HepG2 (cell line): ENCODE measurements around the gene ZFYVE27. TPM values are rescaled to one million over a fixed set of nuclear protein-coding genes. Genes with fewer than 3 reads are reported as not detected.

ENCODE experiments used
- CERS6 ChIP-seq: sonication (generic); formaldehyde crosslinking; IDR thresholded peaks from 2 replicates; pipeline ENCODE4 v1.5.0; 2020; ENCODE audit warnings: missing genetic modification reagents
- KLF6 ChIP-seq: IDR thresholded peaks from 2 replicates; pipeline ENCODE4 v1.8.0; 2016; ENCODE audit warnings: missing biosample characterization, missing genetic modification reagents
- SP1 ChIP-seq, 2 experiments: fragments of 450-650 bp in 1 of 2; sonication (generic) in 1 of 2; formaldehyde crosslinking in 1 of 2; IDR thresholded peaks; 2 replicates each; pipeline versions ENCODE4 v1.4.0 to v1.6.1; 2016 to 2020; ENCODE audit warnings: missing genetic modification reagents in 1 of 2
- TEF ChIP-seq: sonication (generic); formaldehyde crosslinking; IDR thresholded peaks from 2 replicates; pipeline ENCODE4 v1.5.0; 2020; ENCODE audit warnings: missing genetic modification reagents
- TFE3 ChIP-seq: IDR thresholded peaks from 2 replicates; pipeline ENCODE4 v1.6.1; 2016
- XRCC5 ChIP-seq: fragments of 200-400 bp; formaldehyde crosslinking; optimal IDR thresholded peaks from 2 replicates; pipeline ENCODE3; 2017; ENCODE audit warnings: mild to moderate bottlenecking, low read length
- ZNF276 ChIP-seq: sonication (generic); formaldehyde crosslinking; IDR thresholded peaks from 2 replicates; pipeline ENCODE4 v1.4.0; 2020; ENCODE audit warnings: mild to moderate bottlenecking, low read depth, missing genetic modification reagents
- ZNF768 ChIP-seq: sonication (generic); formaldehyde crosslinking; IDR thresholded peaks from 2 replicates; pipeline ENCODE4 v1.4.0; 2020; ENCODE audit warnings: missing genetic modification reagents
- polyA plus RNA-seq, 8 experiments: library from polyadenylated mRNA; depleted of rRNA in 3 of 8; stranded (reverse) in 7 of 8; unstranded in 1 of 8; fragments of >200 nt; fragmentation: Illumina TruSeq in 4 of 8; extraction: Trizol in 4 of 8; gene quantifications; 2 replicates each; pipeline versions ENCODE4 v1.2.1 to v1.2.3, GENCODE V29; 2011 to 2016; ENCODE audit warnings: low read depth in 4 of 8, missing spikeins in 1 of 8, mixed read lengths in 1 of 8; ENCODE audit not compliant: insufficient read depth in 1 of 8
- total RNA-seq, 5 experiments: library from RNA; depleted of rRNA; stranded (reverse); fragments of >200 nt; fragmentation: Illumina TruSeq; extraction: Trizol; gene quantifications; 2 replicates each; pipeline ENCODE4 v1.2.3, GENCODE V29; 2016; ENCODE audit warnings: low read depth in 1 of 5
- TF ChIP-seq, protein P1 (sequence below): sonication (generic); formaldehyde crosslinking; IDR thresholded peaks from 2 replicates; pipeline ENCODE4 v1.9.0; 2022; ENCODE audit warnings: missing genetic modification reagents, mild to moderate bottlenecking, borderline replicate concordance
- TF ChIP-seq, protein P2 (sequence below): sonication (generic); formaldehyde crosslinking; IDR thresholded peaks from 2 replicates; pipeline ENCODE4 v1.5.0; 2020; ENCODE audit warnings: missing genetic modification reagents
- TF ChIP-seq, protein P3 (sequence below): sonication (generic); formaldehyde crosslinking; IDR thresholded peaks from 2 replicates; pipeline ENCODE4 v1.5.1; 2020; ENCODE audit warnings: mild to moderate bottlenecking, missing genetic modification reagents, moderate library complexity

Gene ZFYVE27
- total and polyA plus RNA-seq, 2 of the 13 experiments (the other 11 are each of a cell fraction or from before 2014, with no cell fraction given), result 19.7 to 20.5 TPM

- TF ChIP-seq ZNF768 (CRISPR knock-in tag) (peak; percentile 25; the same call in 1 of the 2 replicates), ZNF276 (CRISPR knock-in tag) (no peak), TEF (CRISPR knock-in tag) (no peak), XRCC5 (peak; percentile 81), CERS6 (CRISPR knock-in tag) (no peak), KLF6 (no peak), TFE3 (no peak), SP1 (IDR thresholded peaks at IDR 0.05) (no peak), SP1 (CRISPR knock-in tag; IDR thresholded peaks at IDR 0.05) (no peak)
- TF ChIP-seq, protein P1, sequence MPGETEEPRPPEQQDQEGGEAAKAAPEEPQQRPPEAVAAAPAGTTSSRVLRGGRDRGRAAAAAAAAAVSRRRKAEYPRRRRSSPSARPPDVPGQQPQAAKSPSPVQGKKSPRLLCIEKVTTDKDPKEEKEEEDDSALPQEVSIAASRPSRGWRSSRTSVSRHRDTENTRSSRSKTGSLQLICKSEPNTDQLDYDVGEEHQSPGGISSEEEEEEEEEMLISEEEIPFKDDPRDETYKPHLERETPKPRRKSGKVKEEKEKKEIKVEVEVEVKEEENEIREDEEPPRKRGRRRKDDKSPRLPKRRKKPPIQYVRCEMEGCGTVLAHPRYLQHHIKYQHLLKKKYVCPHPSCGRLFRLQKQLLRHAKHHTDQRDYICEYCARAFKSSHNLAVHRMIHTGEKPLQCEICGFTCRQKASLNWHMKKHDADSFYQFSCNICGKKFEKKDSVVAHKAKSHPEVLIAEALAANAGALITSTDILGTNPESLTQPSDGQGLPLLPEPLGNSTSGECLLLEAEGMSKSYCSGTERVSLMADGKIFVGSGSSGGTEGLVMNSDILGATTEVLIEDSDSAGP, result no peak
- TF ChIP-seq, protein P2, sequence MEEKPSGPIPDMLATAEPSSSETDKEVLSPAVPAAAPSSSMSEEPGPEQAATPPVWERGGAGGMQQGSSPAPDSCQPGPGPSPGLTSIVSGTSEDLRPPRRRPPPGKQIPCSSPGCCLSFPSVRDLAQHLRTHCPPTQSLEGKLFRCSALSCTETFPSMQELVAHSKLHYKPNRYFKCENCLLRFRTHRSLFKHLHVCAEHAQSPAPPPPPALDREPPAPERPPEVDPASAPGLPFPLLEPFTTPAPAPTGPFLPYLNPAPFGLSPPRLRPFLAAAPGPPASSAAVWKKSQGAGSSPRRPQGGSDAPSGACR (CRISPR knock-in tag), result peak; percentile 41; the same call in 1 of the 2 replicates
- TF ChIP-seq, protein P3, sequence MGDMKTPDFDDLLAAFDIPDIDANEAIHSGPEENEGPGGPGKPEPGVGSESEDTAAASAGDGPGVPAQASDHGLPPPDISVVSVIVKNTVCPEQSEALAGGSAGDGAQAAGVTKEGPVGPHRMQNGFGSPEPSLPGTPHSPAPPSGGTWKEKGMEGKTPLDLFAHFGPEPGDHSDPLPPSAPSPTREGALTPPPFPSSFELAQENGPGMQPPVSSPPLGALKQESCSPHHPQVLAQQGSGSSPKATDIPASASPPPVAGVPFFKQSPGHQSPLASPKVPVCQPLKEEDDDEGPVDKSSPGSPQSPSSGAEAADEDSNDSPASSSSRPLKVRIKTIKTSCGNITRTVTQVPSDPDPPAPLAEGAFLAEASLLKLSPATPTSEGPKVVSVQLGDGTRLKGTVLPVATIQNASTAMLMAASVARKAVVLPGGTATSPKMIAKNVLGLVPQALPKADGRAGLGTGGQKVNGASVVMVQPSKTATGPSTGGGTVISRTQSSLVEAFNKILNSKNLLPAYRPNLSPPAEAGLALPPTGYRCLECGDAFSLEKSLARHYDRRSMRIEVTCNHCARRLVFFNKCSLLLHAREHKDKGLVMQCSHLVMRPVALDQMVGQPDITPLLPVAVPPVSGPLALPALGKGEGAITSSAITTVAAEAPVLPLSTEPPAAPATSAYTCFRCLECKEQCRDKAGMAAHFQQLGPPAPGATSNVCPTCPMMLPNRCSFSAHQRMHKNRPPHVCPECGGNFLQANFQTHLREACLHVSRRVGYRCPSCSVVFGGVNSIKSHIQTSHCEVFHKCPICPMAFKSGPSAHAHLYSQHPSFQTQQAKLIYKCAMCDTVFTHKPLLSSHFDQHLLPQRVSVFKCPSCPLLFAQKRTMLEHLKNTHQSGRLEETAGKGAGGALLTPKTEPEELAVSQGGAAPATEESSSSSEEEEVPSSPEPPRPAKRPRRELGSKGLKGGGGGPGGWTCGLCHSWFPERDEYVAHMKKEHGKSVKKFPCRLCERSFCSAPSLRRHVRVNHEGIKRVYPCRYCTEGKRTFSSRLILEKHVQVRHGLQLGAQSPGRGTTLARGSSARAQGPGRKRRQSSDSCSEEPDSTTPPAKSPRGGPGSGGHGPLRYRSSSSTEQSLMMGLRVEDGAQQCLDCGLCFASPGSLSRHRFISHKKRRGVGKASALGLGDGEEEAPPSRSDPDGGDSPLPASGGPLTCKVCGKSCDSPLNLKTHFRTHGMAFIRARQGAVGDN (CRISPR knock-in tag), result peak; percentile 19; the same call in 1 of the 2 replicates
Measured at GRCh38 chr10:97791824-97792721, 55.1 kb downstream of the ZFYVE27 start (continued).
